ENCODE results near the gene OR2T10.

- TF ChIP-seq SIN3A (IDR thresholded peaks at IDR 0.05; ENCODE audit: borderline replicate concordance, insufficient read depth, low read length) (no peak), POLR2AphosphoS5 (IDR thresholded peaks at IDR 0.05; ENCODE audit: low read depth, low read length) (no peak), FOXP2 (optimal IDR thresholded peaks at IDR 0.05; ENCODE audit: borderline replicate concordance, extremely low read depth, extremely low read length, insufficient read depth) (no peak)
- TF ChIP-seq, protein P1, sequence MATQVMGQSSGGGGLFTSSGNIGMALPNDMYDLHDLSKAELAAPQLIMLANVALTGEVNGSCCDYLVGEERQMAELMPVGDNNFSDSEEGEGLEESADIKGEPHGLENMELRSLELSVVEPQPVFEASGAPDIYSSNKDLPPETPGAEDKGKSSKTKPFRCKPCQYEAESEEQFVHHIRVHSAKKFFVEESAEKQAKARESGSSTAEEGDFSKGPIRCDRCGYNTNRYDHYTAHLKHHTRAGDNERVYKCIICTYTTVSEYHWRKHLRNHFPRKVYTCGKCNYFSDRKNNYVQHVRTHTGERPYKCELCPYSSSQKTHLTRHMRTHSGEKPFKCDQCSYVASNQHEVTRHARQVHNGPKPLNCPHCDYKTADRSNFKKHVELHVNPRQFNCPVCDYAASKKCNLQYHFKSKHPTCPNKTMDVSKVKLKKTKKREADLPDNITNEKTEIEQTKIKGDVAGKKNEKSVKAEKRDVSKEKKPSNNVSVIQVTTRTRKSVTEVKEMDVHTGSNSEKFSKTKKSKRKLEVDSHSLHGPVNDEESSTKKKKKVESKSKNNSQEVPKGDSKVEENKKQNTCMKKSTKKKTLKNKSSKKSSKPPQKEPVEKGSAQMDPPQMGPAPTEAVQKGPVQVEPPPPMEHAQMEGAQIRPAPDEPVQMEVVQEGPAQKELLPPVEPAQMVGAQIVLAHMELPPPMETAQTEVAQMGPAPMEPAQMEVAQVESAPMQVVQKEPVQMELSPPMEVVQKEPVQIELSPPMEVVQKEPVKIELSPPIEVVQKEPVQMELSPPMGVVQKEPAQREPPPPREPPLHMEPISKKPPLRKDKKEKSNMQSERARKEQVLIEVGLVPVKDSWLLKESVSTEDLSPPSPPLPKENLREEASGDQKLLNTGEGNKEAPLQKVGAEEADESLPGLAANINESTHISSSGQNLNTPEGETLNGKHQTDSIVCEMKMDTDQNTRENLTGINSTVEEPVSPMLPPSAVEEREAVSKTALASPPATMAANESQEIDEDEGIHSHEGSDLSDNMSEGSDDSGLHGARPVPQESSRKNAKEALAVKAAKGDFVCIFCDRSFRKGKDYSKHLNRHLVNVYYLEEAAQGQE (IDR thresholded peaks at IDR 0.05; ENCODE audit: insufficient read depth in 1 of 2, low read depth in 2 of 2, low read length in 2 of 2) = no peak
Measured at GRCh38 chr1:248627971-248628844, 30.7 kb upstream of the OR2T10 start.

Measured in PFSK-1 (cell line).